Mesenchymal stem cell (in vitro differentiated cells and primary cell): ENCODE measurements around the gene STX2.
"Not testable (repeated sequence)": the region's sequence is repeated elsewhere in the genome, so short reads cannot be mapped to it uniquely, and the experiment has no call there.

Experiments
- DNase-seq: peaks from one replicate; pipeline ENCODE4 v3.0.0-alpha.2; 2013
- H2AFZ ChIP-seq: one replicate; pipeline ENCODE4 v1.6.1; 2013; ENCODE audit warnings: low read depth, mild to moderate bottlenecking, control low read depth, inconsistent platforms, low read length, moderate library complexity
- H2AK5ac ChIP-seq: 2 replicates; pipeline ENCODE4 v1.6.1; 2013; ENCODE audit warnings: low read length, moderate library complexity, mild to moderate bottlenecking, inconsistent platforms; ENCODE audit not compliant: severe bottlenecking
- H2BK120ac ChIP-seq: one replicate; pipeline ENCODE4 v1.6.1; 2013; ENCODE audit warnings: low read depth, mild to moderate bottlenecking, inconsistent platforms, low read length, moderate library complexity
- H2BK12ac ChIP-seq, 2 experiments: one replicate each; pipeline ENCODE4 v1.6.1; 2013; ENCODE audit warnings: inconsistent platforms in 2 of 2, low read length in 2 of 2, mild to moderate bottlenecking in 2 of 2, moderate library complexity in 2 of 2, control low read depth in 1 of 2
- H2BK15ac ChIP-seq: one replicate; pipeline ENCODE4 v1.6.1; 2013; ENCODE audit warnings: mild to moderate bottlenecking, low read depth, inconsistent platforms; ENCODE audit not compliant: poor library complexity, severe bottlenecking
- H2BK5ac ChIP-seq: 2 replicates; pipeline ENCODE4 v1.6.1; 2013; ENCODE audit warnings: low read depth, mild to moderate bottlenecking, low read length, control low read depth, inconsistent platforms; ENCODE audit not compliant: poor library complexity, severe bottlenecking
- H3K14ac ChIP-seq, 2 experiments: one replicate each; pipeline ENCODE4 v1.6.1; 2013; ENCODE audit warnings: inconsistent platforms in 2 of 2, low read length in 2 of 2, control low read depth in 1 of 2, mild to moderate bottlenecking in 1 of 2, moderate library complexity in 1 of 2
- H3K18ac ChIP-seq, 2 experiments: one replicate each; pipeline ENCODE4 v1.6.1; 2013; ENCODE audit warnings: inconsistent platforms in 2 of 2, low read length in 2 of 2, control low read depth in 1 of 2, low read depth in 1 of 2, mild to moderate bottlenecking in 1 of 2
- H3K23ac ChIP-seq, 2 experiments: one replicate each; pipeline ENCODE4 v1.6.1; 2013; ENCODE audit warnings: inconsistent platforms in 2 of 2, low read length in 2 of 2, mild to moderate bottlenecking in 2 of 2, moderate library complexity in 2 of 2, control low read depth in 1 of 2
- H3K27ac ChIP-seq: 2 replicates; pipeline ENCODE4 v1.5.1; 2013; ENCODE audit warnings: mild to moderate bottlenecking, moderate library complexity, low read length, control low read depth, inconsistent platforms; ENCODE audit not compliant: poor library complexity, severe bottlenecking
- H3K27me3 ChIP-seq, 2 experiments: 2 replicates each; pipeline versions ENCODE4 v1.6.1 to v1.7.0; 2013; ENCODE audit warnings: low read length in 2 of 2, mild to moderate bottlenecking in 2 of 2, moderate library complexity in 2 of 2, control low read depth in 1 of 2, inconsistent platforms in 1 of 2; ENCODE audit not compliant: control insufficient read depth in 1 of 2, insufficient read depth in 1 of 2
- H3K36me3 ChIP-seq, 2 experiments: 2 replicates each; pipeline versions ENCODE4 v1.6.1 to v1.7.0; 2013; ENCODE audit warnings: low read length in 2 of 2, control low read depth in 1 of 2, inconsistent platforms in 1 of 2, low read depth in 1 of 2, mild to moderate bottlenecking in 1 of 2; ENCODE audit not compliant: insufficient read depth in 2 of 2, control insufficient read depth in 1 of 2
- H3K4ac ChIP-seq, 2 experiments: one replicate each; pipeline ENCODE4 v1.6.1; 2013; ENCODE audit warnings: inconsistent platforms in 2 of 2, low read length in 2 of 2, mild to moderate bottlenecking in 2 of 2, moderate library complexity in 2 of 2, control low read depth in 1 of 2, low read depth in 1 of 2
- H3K4me1 ChIP-seq: 2 replicates; pipeline ENCODE4 v1.6.1; 2013; ENCODE audit warnings: low read depth, low read length, control low read depth; ENCODE audit not compliant: control insufficient read depth, insufficient read depth
- H3K4me2 ChIP-seq: 2 replicates; pipeline ENCODE4 v1.6.1; 2013; ENCODE audit warnings: low read length, mild to moderate bottlenecking, inconsistent platforms; ENCODE audit not compliant: poor library complexity, severe bottlenecking
- H3K4me3 ChIP-seq, 2 experiments: 2 replicates each; pipeline versions ENCODE4 v1.5.1 to v1.7.0; 2013; ENCODE audit warnings: low read length in 2 of 2, mild to moderate bottlenecking in 2 of 2, control low read depth in 1 of 2, low read depth in 1 of 2; ENCODE audit not compliant: insufficient read depth in 1 of 2
- H3K79me1 ChIP-seq: replicated peaks from 2 replicates; pipeline ENCODE4 v1.6.1; 2013; ENCODE audit warnings: mild to moderate bottlenecking, control low read depth, low read length, inconsistent platforms; ENCODE audit not compliant: poor library complexity, severe bottlenecking
- H3K9ac ChIP-seq: 2 replicates; pipeline ENCODE4 v1.7.0; 2013; ENCODE audit warnings: mild to moderate bottlenecking, low read length, moderate library complexity
- H3K9me3 ChIP-seq: 2 replicates; pipeline ENCODE4 v1.7.0; 2013; ENCODE audit warnings: mild to moderate bottlenecking, low read length; ENCODE audit not compliant: control insufficient read depth
- H4K8ac ChIP-seq: one replicate; pipeline ENCODE4 v1.6.1; 2013; ENCODE audit warnings: inconsistent platforms, mild to moderate bottlenecking, low read length, moderate library complexity
- H4K91ac ChIP-seq: one replicate; pipeline ENCODE4 v1.6.1; 2013; ENCODE audit warnings: mild to moderate bottlenecking, low read length, inconsistent platforms
- WGBS: methylation state at CpG from one replicate; pipeline ENCODE4 v1.1.7; 2013; ENCODE audit warnings: mixed read lengths; 5-methylcytosine and 5-hydroxymethylcytosine counted together

Gene STX2

DNA sequence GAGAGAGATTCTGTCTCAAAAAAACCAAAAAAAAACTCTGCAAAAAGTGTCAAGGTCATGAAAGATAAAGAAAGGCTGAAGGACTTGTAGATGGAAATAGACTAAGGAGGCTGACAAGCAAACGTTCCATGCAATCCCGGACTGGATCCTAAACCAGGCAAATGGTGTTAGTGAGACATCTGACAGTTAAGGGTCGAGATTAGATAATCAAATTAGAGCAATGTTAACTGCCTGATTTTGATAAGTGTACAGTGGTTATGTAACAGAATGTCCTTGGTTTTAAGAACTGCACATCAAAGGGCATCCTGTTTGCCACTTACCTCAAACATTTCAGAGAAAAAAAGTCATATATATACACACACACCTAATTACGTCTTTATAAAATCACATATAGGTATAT lies 29.4 kb upstream of the STX2 start:
- Histone ChIP-seq H3K9ac (no peak overlapping the region), H4K91ac (no peak overlapping the region), H3K27me3 (no peaks in the 10 kb centered on the region), H2AK5ac (no peak overlapping the region), H3K36me3 (peaks cover 0 to 8% of the 10 kb centered on the region in 2 experiments), H3K9me3 (no peaks in the 10 kb centered on the region), H3K23ac (no peak overlapping the region), H3K4me2 (no peak overlapping the region), H4K8ac (no peak overlapping the region), H3K79me1 (no peaks in the 10 kb centered on the region), H2BK120ac (no peak overlapping the region), H3K14ac (no peak overlapping the region), H2BK12ac (no peak overlapping the region), H3K18ac (no peak overlapping the region), H2BK15ac (no peak overlapping the region), H2BK5ac (no peak overlapping the region), H2AFZ (no peak overlapping the region), H3K4ac (no peak overlapping the region), H3K27ac (no peak overlapping the region), H3K4me1 (peaks cover 10% of the 10 kb centered on the region), H3K4me3 (no peak overlapping the region)
- DNase-seq: no peak
- WGBS: 56% methylated on average over 3 of the region's 4 CpGs

DNA sequence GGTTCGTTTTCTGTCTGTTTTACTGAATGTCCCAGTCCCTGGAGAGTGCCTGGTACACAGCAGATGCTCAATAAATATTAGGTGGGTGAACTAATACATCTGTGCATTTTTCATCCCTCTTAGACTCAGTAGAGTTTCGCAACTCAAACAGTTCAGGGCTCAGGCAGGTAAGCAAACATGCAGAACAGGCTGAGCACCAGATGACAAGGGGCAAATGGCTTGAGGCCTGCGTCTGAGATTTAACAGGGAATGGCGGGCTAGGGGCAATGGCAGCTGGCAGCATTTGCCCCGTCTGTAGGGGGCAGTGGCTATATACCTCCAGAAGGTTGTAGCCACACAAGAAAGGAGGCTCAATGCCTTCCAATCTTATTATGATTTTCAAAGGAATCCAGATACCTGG lies 24.2 kb upstream of the STX2 start:
- WGBS: 97% methylated on average over 4 of the region's 5 CpGs
- H4K8ac ChIP-seq: no peak overlapping the region
- no peak overlapping the region for H3K18ac ChIP-seq
- no peak overlapping the region for H3K14ac ChIP-seq
- H3K4me3 ChIP-seq: no peak overlapping the region
- H2BK15ac ChIP-seq: no peak overlapping the region
- H2BK12ac ChIP-seq: no peak overlapping the region
- H2BK120ac ChIP-seq: no peak overlapping the region
- no peaks in the 10 kb centered on the region for H3K27me3 ChIP-seq
- no peak overlapping the region for H3K4ac ChIP-seq
- no peak overlapping the region for H3K4me2 ChIP-seq
- no peak for DNase-seq
- H2BK5ac ChIP-seq: no peak overlapping the region
- H2AFZ ChIP-seq: no peak overlapping the region
- H4K91ac ChIP-seq: no peak overlapping the region
- H2AK5ac ChIP-seq: no peak overlapping the region
- H3K9me3 ChIP-seq: no peaks in the 10 kb centered on the region
- H3K4me1 ChIP-seq: no peaks in the 10 kb centered on the region
- no peaks in the 10 kb centered on the region for H3K79me1 ChIP-seq
- H3K23ac ChIP-seq: no peak overlapping the region
- H3K9ac ChIP-seq: no peak overlapping the region
- H3K36me3 ChIP-seq: no peaks in the 10 kb centered on the region
- no peak overlapping the region for H3K27ac ChIP-seq

DNA sequence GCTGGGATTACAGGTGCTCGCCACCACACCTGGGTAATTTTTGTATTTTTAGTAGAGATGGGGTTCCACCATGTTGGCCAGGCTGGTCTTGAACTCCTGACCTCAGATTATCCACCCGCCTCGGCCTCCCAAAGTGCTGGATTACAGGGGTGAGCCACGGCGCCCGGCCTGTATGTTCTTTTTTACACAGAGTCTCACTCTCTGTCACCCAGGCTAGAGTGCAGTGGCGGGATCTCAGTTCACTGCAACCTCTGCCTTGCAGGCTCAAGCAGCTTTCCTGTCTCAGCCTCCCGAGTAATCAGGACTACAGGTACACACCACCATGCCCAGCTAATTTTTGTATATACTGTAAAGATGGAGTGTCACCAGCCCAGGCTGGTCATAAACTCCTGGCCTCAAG lies 23.7 kb upstream of the STX2 start:
- not testable (repeated sequence) for H2AFZ ChIP-seq, H3K4me2 ChIP-seq, DNase-seq, H3K23ac ChIP-seq, H3K36me3 ChIP-seq, H2BK15ac ChIP-seq, H2BK5ac ChIP-seq, H3K79me1 ChIP-seq, H3K4me1 ChIP-seq, H3K9me3 ChIP-seq, H3K27ac ChIP-seq, H4K91ac ChIP-seq, H2BK120ac ChIP-seq, H3K4ac ChIP-seq, H2BK12ac ChIP-seq, H4K8ac ChIP-seq, H3K14ac ChIP-seq, H3K27me3 ChIP-seq, H3K18ac ChIP-seq, H3K9ac ChIP-seq, H3K4me3 ChIP-seq, H2AK5ac ChIP-seq
- 92% methylated on average over 8 of the region's 8 CpGs for WGBS

- no peak overlapping the region for H3K4me2 ChIP-seq
These were observed 23.1 kb upstream of the STX2 start for GRCh38 chr12:130862161-130862560.

More at GRCh38 chr12:130862161-130862560, 23.1 kb upstream of the STX2 start:
- Histone ChIP-seq H2AFZ (no peak overlapping the region), H3K36me3 (no peaks in the 10 kb centered on the region), H3K27ac (no peak overlapping the region), H2BK15ac (no peak overlapping the region), H4K8ac (no peak overlapping the region), H4K91ac (no peak overlapping the region), H3K14ac (no peak overlapping the region), H3K4me1 (no peaks in the 10 kb centered on the region), H3K4ac (no peak overlapping the region), H3K27me3 (no peaks in the 10 kb centered on the region), H3K4me3 (no peak overlapping the region), H3K9me3 (peaks cover 6% of the 10 kb centered on the region), H3K18ac (no peak overlapping the region), H3K23ac (no peak overlapping the region), H2BK120ac (no peak overlapping the region), H2BK5ac (no peak overlapping the region), H2AK5ac (no peak overlapping the region), H3K9ac (no peak overlapping the region), H3K79me1 (no peaks in the 10 kb centered on the region), H2BK12ac (no peak overlapping the region)
- no peak for DNase-seq
- 85% methylated on average over 4 of the region's 4 CpGs for WGBS
